Stimulated activated naive CD4-positive, alpha-beta T cell treated with Interleukin-2 at 50 U/mL for 16 hours (primary cell): ENCODE results near the gene PCDH12.

Source experiments
- DNase-seq: peaks from one replicate; lab custom pipeline; 2025; lab: John Stamatoyannopoulos, UW

Gene PCDH12

DNA sequence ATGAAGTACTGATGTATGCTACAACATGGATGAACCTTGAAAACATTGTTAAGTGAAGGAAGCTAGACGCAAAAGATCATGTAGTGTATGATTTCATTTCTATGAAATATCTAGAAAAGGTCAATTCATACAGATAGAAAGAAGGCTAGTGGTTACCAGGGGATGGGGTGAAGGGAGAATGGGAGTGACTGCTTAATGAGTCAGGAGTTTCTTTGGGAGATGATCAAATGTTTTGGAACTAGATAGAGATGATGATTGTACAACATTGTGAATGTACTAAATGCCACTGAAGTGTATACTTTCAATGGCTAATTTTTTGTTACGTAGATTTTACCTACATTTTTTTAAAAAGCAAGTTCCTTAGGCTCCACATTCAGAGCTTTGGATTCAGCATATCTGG is 49.2 kb downstream of the PCDH12 start:
- no peak for DNase-seq

DNA sequence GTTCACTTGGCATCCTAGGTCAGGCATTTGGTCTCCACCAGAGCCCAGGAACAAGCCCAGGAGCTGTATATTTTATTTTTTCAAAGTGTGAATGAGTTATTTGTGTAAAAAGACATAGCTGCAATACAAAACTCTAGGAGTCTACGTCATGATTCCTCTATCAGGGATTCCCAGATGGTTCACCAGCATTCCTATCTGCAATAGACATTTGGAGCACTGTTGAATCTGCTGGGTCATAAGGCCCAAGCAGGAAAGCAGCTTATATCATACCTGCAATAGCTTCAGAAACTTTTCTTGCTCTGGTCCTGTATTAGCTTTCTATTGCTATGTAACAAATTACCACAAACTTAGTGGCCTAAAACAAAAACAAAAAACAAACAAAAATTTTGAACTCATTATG is 51.0 kb downstream of the PCDH12 start:
- no peak for DNase-seq

DNA sequence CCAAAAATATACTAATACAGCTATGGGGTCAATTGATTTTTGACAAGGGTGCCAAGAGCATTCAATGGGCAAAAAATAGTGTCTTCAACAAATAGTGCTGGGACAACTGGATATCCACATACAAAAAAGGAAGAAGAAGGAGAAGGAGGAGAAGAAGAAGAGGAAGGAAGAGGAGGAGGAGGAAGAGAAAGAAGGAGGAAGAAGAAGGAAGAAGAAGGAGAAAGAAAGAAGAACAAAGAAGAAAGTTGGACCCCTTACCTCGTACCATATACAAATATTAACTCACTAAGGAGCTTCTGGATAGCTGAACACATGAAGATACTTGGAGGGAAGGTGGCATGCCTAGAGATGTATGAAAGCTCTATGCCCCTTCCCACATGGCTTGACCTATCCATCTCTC is 51.5 kb downstream of the PCDH12 start:
- DNase-seq, result no peak

DNA sequence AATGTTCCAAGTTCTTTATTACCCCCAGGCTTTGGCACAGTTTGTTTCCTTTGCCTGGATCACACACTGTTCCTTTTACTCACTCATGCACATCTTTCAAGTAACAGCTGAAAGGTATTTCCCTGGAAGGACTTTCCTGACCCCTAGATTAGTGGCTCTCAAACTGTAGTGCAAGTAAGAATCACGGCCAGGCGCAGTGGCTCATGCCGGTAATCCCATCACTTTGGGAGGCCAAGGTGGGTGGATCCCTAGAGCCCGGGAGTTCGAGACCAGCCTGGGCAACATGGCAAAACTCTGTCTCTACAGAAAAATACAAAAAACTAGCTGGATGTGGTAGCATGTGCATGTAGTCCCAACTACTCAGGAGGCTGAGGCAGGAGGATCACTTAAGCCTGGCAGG is 53.5 kb downstream of the PCDH12 start:
- DNase-seq, result no peak

GRCh38 chr5:141903261-141903660 is 54.7 kb downstream of the PCDH12 start:
- no peak for DNase-seq

DNA sequence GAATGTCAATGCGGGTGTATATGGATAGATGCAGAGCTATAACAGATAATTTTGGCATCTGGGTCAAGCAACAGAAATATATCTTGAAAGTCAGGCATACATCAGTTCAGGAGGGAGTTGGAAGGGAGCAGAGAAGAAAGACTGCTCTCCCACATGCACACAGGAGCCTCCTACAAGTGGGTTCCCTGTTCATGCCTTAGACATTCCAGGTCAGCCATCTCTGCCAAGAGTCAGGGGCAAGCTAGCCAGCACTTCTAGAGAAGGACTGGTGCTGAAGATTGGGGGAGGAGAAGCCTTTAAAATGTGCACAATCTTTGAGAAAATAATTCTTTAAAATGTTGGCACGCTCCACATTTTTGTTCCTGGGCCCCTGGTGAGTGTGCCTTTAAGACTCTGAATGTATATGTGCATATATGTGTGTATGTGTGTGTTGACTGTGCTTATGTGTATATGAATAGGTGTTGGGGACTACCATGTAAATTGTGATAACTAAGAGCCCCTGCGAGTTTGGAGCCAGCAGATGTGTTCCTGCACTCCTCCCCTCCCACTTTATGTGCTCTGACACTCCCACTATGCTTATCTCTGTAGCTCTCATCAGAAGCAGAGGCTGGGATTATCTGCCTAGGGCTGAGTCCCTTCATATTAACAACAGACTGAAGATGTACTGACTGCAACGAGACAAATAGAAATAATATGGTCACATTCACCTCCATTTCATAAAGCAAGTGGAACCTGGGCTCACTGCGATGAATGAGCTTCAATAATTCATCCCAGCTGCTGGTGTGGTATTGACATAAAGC is 55.8 kb downstream of the PCDH12 start:
- DNase-seq, result no peak

DNA sequence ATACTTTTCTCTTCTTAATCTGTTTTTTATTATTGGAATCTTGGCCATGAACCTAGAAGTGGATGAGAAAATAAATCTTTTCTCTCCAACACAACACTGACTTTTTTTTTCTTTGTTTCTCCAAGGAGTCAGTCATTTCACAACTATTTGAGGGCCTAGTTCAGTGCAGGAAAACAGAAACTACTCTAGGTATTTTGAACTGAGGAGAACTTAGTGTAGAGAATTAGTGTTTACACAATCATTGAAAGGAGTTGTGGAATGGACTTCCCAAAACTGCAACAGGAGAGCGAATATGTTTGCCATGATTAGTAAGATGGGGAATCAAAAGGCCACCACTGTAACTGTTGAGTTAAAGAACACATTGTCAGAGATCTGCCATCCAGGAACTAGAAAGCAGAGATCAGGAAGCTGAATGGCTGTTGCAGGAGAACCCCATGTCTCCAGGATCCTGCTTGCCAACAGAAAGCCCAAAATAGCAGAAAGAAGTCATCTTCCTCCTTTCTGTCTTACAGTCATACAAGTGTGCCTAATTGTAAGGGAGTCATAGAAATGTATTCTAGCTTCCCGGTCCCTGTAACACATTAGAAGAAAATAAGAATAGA is 59.5 kb downstream of the PCDH12 start:
- DNase-seq, result no peak

DNA sequence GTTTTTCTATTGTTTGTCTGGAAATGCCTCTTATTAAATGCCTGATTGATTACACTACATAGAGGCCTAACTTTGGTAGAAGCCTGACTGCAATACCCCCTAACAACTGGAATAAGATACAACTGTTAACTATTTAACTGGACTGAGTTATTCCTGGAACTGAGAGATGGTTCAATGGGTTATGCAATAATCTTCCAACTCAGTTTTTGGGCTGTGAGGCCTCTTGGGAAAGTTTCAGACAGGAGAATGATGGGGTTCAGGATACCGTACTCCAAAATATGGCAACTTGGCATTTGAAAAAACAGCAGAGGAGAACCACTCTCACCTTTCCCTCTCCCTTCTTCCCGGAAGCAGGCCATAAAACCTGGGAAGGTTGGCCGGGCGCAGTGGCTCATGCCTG is 60.6 kb downstream of the PCDH12 start:
- DNase-seq, result no peak
